ENCODE data around the gene FARS2. TPM values are rescaled to one million over a fixed set of nuclear protein-coding genes. Genes with fewer than 3 reads are reported as not detected.

The FARS2 gene
- total and polyA plus RNA-seq, 4 experiments from 2014 or later: 15.6 to 48.4 (median 24.3) TPM

DNA sequence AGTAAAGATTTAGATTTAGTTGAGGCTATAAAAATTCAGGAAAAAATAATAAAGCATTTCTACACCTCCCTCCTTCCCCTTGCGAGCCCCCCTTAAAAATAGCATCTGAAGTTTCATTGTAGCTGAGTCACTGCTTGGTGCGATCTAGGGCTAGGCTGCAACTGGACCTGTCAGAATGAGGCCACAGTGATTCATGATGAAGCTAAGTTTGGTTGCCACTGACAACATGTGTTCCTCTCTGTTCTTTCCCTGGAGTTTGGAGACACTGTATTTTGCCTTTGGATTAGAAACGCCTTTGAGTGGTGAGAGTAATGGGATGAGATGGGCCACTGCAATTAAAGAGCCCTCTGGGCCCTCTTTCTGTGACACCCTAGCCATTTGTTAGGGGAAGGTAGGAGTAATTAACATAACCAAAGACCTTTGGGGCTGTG lies 411.3 kb downstream of the FARS2 start:
- H3K4me1 ChIP-seq (ENCODE audit: insufficient read depth, low read length): peaks cover 26% of the 10 kb centered on the region
- Mint-ChIP-seq H3K4me3 (no peak overlapping the region), H3K36me3 (peaks cover 0 to 15% of the 10 kb centered on the region in 2 donors), H3K9me3 (no peaks in the 10 kb centered on the region), H3K27me3 (no peaks in the 10 kb centered on the region), H3K27ac (no peak overlapping the region), H3K4me1 (peaks cover 14 to 38% (median 21%) of the 10 kb centered on the region in 4 donors)
- H3K4me3 ChIP-seq (ENCODE audit: low read length in 2 of 2): no peak overlapping the region
- intact Hi-C loops (cut with micrococcal nuclease): no loop called here
- H3K27ac ChIP-seq (ENCODE audit: low read depth, low read length): no peak overlapping the region
- DNase-seq: no peak
- H3K36me3 ChIP-seq (ENCODE audit: insufficient read depth, low read length): no peaks in the 10 kb centered on the region
- ChIA-PET CTCF (ENCODE audit: partially characterized antibody) (no interaction called here), POLR2A (ENCODE audit: partially characterized antibody) (no interaction called here)
- no peaks in the 10 kb centered on the region for H3K9me3 ChIP-seq (ENCODE audit: control insufficient read depth in 1 of 2, low read length in 2 of 2)
- no peaks in the 10 kb centered on the region for H3K27me3 ChIP-seq (ENCODE audit: insufficient read depth, low read length)

DNA sequence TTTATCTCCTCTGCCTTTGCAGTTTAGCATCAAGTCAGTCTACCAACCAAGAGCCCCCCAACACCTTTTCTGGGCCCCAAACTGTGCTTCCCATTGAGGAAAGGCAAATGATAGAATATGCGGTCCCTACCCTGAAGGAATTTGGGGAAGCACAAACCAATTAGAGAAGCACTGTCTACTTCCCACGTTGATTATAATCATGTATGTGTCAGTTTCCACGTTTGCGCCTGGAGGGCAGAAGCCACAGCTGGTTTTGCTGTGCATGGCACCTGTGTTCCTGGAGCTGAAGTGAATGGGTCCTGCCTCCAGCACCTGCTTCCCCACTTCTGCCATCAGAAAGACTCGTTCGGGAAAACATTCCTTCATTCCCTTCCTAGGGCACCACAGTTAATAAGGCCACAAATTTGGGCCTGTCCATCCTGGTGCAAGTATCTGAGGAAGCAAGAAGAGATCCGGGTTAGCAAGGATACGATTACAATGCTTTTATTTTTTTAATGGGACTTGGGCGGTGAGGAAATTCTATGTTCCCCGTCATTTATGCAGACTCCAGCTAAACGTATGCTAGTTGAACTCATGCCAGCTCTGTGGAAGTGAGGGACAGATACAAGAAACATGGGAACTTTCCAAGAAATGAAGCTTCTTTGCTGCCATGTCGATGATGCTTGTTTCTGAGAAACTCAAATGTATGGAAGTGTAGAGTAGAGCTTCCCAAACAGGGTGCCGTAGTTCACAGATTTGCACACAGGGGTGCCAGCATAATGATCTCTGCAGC lies 411.9 kb downstream of the FARS2 start:
- peak overlapping the region in 1 of 7 donors; percentile 22 for H3K27ac Mint-ChIP-seq
- POLR2A ChIA-PET (ENCODE audit: partially characterized antibody): no interaction called here

DNA sequence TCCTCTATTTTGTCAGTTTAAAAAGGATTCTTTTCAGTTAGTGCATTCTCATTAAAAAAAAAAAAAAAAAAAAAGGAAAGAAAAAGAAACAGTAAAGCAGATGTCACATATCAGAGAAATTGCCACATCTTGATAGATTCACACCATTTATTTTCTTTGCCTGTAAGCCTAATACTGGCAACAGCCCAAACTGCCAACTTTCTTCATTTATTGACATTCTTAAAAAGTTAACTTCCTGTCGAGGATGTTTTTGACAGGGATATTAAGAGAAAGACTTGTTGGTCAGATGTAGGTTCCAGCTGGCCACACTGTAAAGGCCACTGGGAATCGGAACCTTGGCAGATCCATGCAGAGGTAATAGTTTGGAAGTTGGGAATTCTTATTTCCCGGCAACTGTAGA lies 412.8 kb downstream of the FARS2 start:
- no peak overlapping the region for H3K27ac ChIP-seq (ENCODE audit: low read depth, low read length)
- H3K4me1 Mint-ChIP-seq: peaks cover 10 to 29% (median 18%) of the 10 kb centered on the region in 4 donors
- H3K36me3 ChIP-seq (ENCODE audit: insufficient read depth, low read length): no peaks in the 10 kb centered on the region
- no peaks in the 10 kb centered on the region for H3K27me3 Mint-ChIP-seq
- no peak overlapping the region for H3K27ac Mint-ChIP-seq
- no peaks in the 10 kb centered on the region for H3K9me3 ChIP-seq (ENCODE audit: control insufficient read depth in 1 of 2, low read length in 2 of 2)
- DNase-seq: no peak
- H3K4me3 ChIP-seq (ENCODE audit: low read length in 2 of 2): no peak overlapping the region
- no peaks in the 10 kb centered on the region for H3K27me3 ChIP-seq (ENCODE audit: insufficient read depth, low read length)
- H3K4me1 ChIP-seq (ENCODE audit: insufficient read depth, low read length): peaks cover 18% of the 10 kb centered on the region
- no peak overlapping the region for H3K4me3 Mint-ChIP-seq
- ChIA-PET CTCF (ENCODE audit: partially characterized antibody) (no interaction called here), POLR2A (ENCODE audit: partially characterized antibody) (no interaction called here)
- no peaks in the 10 kb centered on the region for H3K9me3 Mint-ChIP-seq
- intact Hi-C loops (cut with micrococcal nuclease): no loop called here
- H3K36me3 Mint-ChIP-seq: peaks cover 0 to 18% of the 10 kb centered on the region in 2 donors

More for the DNA sequence above, 411.9 kb downstream of the FARS2 start:
- Histone ChIP-seq H3K27ac (ENCODE audit: low read depth, low read length) (no peak overlapping the region), H3K27me3 (ENCODE audit: insufficient read depth, low read length) (no peaks in the 10 kb centered on the region), H3K4me1 (ENCODE audit: insufficient read depth, low read length) (peaks cover 20% of the 10 kb centered on the region), H3K36me3 (ENCODE audit: insufficient read depth, low read length) (no peaks in the 10 kb centered on the region), H3K4me3 (ENCODE audit: low read length in 2 of 2) (no peak overlapping the region), H3K9me3 (ENCODE audit: control insufficient read depth in 1 of 2, low read length in 2 of 2) (no peaks in the 10 kb centered on the region)
- CTCF ChIA-PET (ENCODE audit: partially characterized antibody): no interaction called here
- Mint-ChIP-seq H3K27me3 (no peaks in the 10 kb centered on the region), H3K4me3 (no peak overlapping the region), H3K4me1 (peaks cover 10 to 32% (median 18%) of the 10 kb centered on the region in 4 donors), H3K36me3 (peaks cover 0 to 18% of the 10 kb centered on the region in 2 donors), H3K9me3 (no peaks in the 10 kb centered on the region)
- DNase-seq: no peak
- intact Hi-C loops (cut with micrococcal nuclease): no loop called here

DNA sequence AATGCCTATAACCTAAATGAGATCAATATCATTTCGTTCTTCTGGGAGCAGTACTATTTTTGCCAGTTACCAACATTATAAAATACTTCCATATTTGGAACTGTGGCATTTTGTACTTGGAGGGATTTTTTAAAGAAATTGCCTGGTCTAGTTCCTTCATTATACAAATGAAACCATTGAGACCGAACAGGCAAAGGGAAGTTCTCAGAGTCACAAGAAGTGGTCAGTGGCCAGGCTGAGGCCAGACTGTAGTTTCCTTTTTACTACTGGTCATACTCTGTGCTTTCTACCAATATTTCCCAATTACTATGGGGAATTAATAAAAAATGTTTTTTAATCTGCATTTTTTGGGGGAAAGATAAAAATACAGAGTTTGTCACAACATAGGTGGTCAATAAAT lies 413.4 kb downstream of the FARS2 start:
- no peak overlapping the region for H3K27ac Mint-ChIP-seq
- DNase-seq: no peak
- Histone ChIP-seq H3K4me3 (ENCODE audit: low read length in 2 of 2) (no peak overlapping the region), H3K4me1 (ENCODE audit: insufficient read depth, low read length) (peaks cover 18% of the 10 kb centered on the region), H3K9me3 (ENCODE audit: control insufficient read depth in 1 of 2, low read length in 2 of 2) (no peaks in the 10 kb centered on the region), H3K36me3 (ENCODE audit: insufficient read depth, low read length) (no peaks in the 10 kb centered on the region), H3K27me3 (ENCODE audit: insufficient read depth, low read length) (no peaks in the 10 kb centered on the region), H3K27ac (ENCODE audit: low read depth, low read length) (no peak overlapping the region)
- peaks cover 0 to 16% of the 10 kb centered on the region in 2 donors for H3K36me3 Mint-ChIP-seq
- H3K4me1 Mint-ChIP-seq: peaks cover 10 to 24% (median 22%) of the 10 kb centered on the region in 4 donors
- intact Hi-C loops (cut with micrococcal nuclease): no loop called here
- H3K9me3 Mint-ChIP-seq: no peaks in the 10 kb centered on the region
- POLR2A ChIA-PET (ENCODE audit: partially characterized antibody): no interaction called here
- no peaks in the 10 kb centered on the region for H3K27me3 Mint-ChIP-seq
- no peak overlapping the region for H3K4me3 Mint-ChIP-seq
- CTCF ChIA-PET (ENCODE audit: partially characterized antibody): no interaction called here

DNA sequence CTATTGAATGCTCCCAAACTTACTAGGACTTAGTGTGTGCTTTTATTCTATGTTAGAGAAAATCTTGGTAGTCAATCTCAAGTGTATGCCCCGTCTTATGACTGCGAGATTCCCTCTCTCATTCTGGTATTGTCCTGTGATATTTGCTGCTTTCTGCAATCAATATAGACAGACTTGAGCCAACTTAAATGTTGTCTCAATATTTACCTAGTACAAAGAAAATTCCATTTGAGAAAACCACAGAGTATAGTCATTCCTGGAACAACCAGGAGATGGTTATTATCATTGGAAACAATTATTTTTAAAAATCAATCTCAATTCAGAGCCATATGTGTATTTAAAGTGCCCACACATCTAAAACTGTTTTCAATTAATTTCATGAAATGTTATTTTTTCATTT lies 415.4 kb downstream of the FARS2 start:
- intact Hi-C loops (cut with micrococcal nuclease): no loop called here
- no peaks in the 10 kb centered on the region for H3K27me3 Mint-ChIP-seq

DNA sequence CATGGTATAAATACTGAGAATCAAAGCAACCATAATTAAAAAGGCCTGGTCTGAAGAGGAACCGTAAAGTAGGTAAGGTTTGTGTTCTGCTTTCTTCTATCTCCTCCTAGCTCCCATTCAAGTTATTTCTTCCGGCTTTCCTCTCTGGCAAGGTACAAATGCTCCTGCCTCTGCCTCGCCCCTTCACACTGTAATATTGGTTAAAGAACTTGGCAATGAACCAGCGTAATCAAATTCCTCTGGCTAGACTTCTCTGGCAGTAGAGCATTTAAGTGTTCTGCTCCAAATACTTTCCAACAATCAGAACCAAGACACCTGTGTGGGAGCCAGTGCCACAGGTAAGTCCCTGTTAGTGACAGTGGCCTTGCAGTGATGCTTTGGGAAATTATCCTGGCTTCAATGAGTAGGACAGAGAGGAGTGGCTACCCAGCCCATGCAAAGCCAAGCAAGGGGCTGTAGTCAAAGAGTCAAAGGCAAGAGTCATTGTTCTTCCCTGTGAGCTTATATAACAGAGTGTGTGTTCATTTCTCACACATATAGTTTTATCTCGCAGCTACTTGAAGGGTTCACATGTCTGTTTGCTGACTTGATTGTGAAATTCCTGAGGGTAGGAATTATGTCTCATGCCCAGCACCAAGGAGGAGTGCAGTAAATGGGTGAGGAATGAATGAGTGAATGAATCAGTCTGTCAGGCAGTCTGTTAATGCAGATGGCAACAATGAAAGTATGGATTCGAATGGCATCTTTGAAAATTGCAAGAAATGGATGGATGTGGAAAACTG lies 416.1 kb downstream of the FARS2 start:
- Mint-ChIP-seq H3K4me3 (peak overlapping the region in 1 of 8 donors; percentile 62), H3K9me3 (peaks cover 0 to 5% (median 0%) of the 10 kb centered on the region in 8 donors), H3K36me3 (peaks cover 3 to 19% of the 10 kb centered on the region in 2 donors), H3K4me1 (peaks cover 2 to 14% (median 10%) of the 10 kb centered on the region in 4 donors), H3K27me3 (no peaks in the 10 kb centered on the region), H3K27ac (peak overlapping the region in 3 of 7 donors; percentile 2 to 57 (median 19))
- no peak for DNase-seq
- Histone ChIP-seq H3K27ac (ENCODE audit: low read depth, low read length) (no peak overlapping the region), H3K4me3 (ENCODE audit: low read length in 2 of 2) (no peak overlapping the region), H3K27me3 (ENCODE audit: insufficient read depth, low read length) (no peaks in the 10 kb centered on the region), H3K36me3 (ENCODE audit: insufficient read depth, low read length) (no peaks in the 10 kb centered on the region), H3K4me1 (ENCODE audit: insufficient read depth, low read length) (no peaks in the 10 kb centered on the region), H3K9me3 (ENCODE audit: control insufficient read depth in 1 of 2, low read length in 2 of 2) (no peaks in the 10 kb centered on the region)
- ChIA-PET CTCF (ENCODE audit: partially characterized antibody) (no interaction called here), POLR2A (ENCODE audit: partially characterized antibody) (no interaction called here)
- intact Hi-C loops (cut with micrococcal nuclease): no loop called here

More for the DNA sequence above, 415.4 kb downstream of the FARS2 start:
- POLR2A ChIA-PET (ENCODE audit: partially characterized antibody): no interaction called here
- H3K36me3 Mint-ChIP-seq: peaks cover 3 to 18% of the 10 kb centered on the region in 2 donors
- Histone ChIP-seq H3K36me3 (ENCODE audit: insufficient read depth, low read length) (no peaks in the 10 kb centered on the region), H3K4me1 (ENCODE audit: insufficient read depth, low read length) (peaks cover 1% of the 10 kb centered on the region), H3K27me3 (ENCODE audit: insufficient read depth, low read length) (no peaks in the 10 kb centered on the region), H3K27ac (ENCODE audit: low read depth, low read length) (no peak overlapping the region), H3K9me3 (ENCODE audit: control insufficient read depth in 1 of 2, low read length in 2 of 2) (no peaks in the 10 kb centered on the region), H3K4me3 (ENCODE audit: low read length in 2 of 2) (no peak overlapping the region)
- H3K9me3 Mint-ChIP-seq: peaks cover 0 to 3% (median 0%) of the 10 kb centered on the region in 8 donors
- H3K4me1 Mint-ChIP-seq: peaks cover 4 to 16% (median 12%) of the 10 kb centered on the region in 4 donors
- no peak overlapping the region for H3K4me3 Mint-ChIP-seq
- H3K27ac Mint-ChIP-seq: no peak overlapping the region
- DNase-seq: no peak
- CTCF ChIA-PET (ENCODE audit: partially characterized antibody): no interaction called here

DNA sequence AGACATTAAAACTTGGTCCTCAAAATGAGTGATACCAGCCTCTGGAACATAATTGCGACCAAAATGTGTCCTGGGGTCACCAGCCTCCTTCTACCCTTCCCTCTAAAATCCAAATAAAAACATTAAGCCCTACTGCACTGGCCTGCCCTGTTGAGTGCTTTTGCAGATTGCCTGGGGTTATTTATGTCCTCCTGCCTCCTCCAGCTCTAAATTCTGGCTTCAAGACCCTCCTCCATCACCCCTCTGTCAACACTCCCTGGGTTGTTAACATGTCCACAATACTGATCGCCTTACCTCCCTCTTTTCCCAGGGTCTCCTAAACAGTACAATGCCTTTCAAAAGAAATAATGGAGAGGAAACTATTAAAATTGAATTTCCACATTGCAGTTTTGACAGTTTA lies 418.0 kb downstream of the FARS2 start:
- Mint-ChIP-seq H3K36me3 (peaks cover 18 to 35% of the 10 kb centered on the region in 2 donors), H3K27ac (peak overlapping the region in 2 of 7 donors; percentile 25 to 49), H3K4me1 (peaks cover 3 to 14% (median 10%) of the 10 kb centered on the region in 4 donors), H3K9me3 (peaks cover 0 to 8% (median 5%) of the 10 kb centered on the region in 8 donors), H3K4me3 (no peak overlapping the region), H3K27me3 (no peaks in the 10 kb centered on the region)
- Histone ChIP-seq H3K27me3 (ENCODE audit: insufficient read depth, low read length) (no peaks in the 10 kb centered on the region), H3K4me1 (ENCODE audit: insufficient read depth, low read length) (no peaks in the 10 kb centered on the region), H3K36me3 (ENCODE audit: insufficient read depth, low read length) (no peaks in the 10 kb centered on the region), H3K9me3 (ENCODE audit: control insufficient read depth in 1 of 2, low read length in 2 of 2) (no peaks in the 10 kb centered on the region), H3K27ac (ENCODE audit: low read depth, low read length) (no peak overlapping the region), H3K4me3 (ENCODE audit: low read length in 2 of 2) (no peak overlapping the region)
- ChIA-PET CTCF (ENCODE audit: partially characterized antibody) (interaction anchor here (1.7 kb wide), 1 partner anchor 11 kb away, joined by 5 read pairs; no protein-coding TSS in a partner anchor), POLR2A (ENCODE audit: partially characterized antibody) (no interaction called here)
- DNase-seq: no peak
- intact Hi-C loops (cut with micrococcal nuclease): no loop called here
